ENCODE measurements around the gene CABP4. TPM values are rescaled to one million over a fixed set of nuclear protein-coding genes. Genes with fewer than 3 reads are reported as not detected.
"Not testable (repeated sequence)": the region's sequence is repeated elsewhere in the genome, so short reads cannot be mapped to it uniquely, and the experiment has no call there.

Gene CABP4
- total RNA-seq, 1 experiment from 2014 or later = 0.18 TPM

DNA sequence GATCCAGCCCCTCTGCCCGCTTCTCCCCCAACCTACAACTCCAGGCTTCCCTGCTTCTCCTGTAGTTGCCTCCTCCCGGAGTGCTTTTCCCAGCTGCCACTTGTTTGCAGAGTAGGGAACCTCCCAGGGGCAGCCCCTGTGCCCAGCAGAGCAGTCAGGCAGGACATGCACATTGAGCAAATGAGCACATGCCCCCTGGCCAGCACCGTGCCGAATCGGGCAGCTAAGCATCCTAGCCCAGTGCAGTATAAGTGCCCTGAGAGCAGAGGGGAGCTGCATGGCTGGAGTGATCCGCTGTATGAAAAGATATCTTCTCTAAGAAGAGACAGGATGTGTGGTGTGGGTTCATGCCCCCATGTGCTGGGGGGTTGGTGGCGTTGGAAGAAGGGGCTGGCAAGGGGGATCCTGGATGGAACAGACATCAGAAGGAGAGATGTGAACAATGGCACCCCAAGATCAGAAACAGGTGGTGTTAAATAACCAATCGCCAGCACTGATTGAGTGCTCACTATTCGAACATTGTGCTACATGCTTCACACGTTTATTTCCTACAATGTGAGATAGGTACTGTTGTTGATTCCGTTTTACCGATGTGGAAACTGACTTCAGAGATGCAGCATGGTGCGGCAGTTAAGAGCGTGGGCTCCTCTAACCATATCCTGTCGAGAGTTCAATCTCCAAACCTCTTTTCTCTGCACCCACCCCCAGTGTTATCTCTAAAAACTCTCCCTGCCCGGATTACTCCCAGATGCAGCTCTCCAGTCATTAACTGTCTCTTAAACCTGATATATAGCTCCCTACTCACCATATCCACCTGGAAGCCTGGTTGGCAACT is 28.9 kb downstream of the CABP4 start:
- no peak for DNase-seq (ENCODE audit: low read depth, low spot score)
- in situ Hi-C loops (cut with HindIII; ENCODE audit: low pct_unique_long_range_greater_than_20kb, low sequenced_read_pairs) = no loop called here

DNA sequence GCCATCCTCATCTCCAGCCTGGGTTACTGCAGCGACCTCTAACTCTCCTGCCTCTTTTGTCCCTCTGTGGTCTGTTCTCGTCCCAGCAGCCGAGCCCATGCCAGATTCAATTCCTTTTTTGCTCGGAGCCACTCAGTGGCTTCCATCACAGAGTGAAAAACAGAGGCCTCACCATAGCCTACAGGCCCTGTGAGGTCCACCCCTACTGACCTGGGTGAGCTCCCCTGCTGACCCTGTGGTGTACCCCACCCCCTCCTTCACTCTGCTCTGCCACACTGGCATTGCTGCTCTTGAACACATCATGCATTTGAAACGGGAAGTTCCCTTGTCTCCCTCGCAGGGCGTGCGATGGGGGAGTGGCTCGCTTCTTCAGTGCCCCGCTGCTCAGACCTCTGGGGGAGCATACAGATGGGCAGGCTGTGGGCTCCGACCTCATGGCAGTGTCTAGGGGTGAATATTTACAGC is 29.7 kb downstream of the CABP4 start:
- no peak for DNase-seq (ENCODE audit: low read depth, low spot score)
- in situ Hi-C loops (cut with HindIII; ENCODE audit: low pct_unique_long_range_greater_than_20kb, low sequenced_read_pairs) = no loop called here

DNA sequence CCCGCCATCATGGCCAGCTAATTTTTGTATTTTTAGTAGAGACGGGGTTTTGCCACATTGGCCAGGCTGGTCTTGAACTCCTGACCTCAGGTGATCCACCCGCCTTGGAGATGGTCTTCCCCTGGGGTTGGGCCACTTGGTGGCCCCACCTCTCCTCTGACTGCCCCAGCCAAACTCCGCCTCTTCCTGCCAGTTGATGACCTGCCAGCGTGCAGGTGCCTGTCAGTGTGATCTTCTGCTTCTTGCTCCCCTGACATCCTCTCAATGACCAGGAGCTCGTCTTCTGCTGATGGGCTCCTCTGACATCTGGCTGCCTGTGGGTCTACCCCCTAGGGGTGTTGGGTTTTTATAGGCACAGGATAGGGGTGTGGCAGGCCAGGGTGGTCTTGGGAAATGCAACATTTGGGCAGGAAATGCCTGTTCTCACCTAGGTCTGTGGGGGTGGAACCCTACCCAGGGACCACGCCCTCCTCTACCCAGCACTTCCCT is 30.8 kb downstream of the CABP4 start:
- DNase-seq (ENCODE audit: low read depth, low spot score); in situ Hi-C loops (cut with HindIII; ENCODE audit: low pct_unique_long_range_greater_than_20kb, low sequenced_read_pairs): not testable (repeated sequence)

DNA sequence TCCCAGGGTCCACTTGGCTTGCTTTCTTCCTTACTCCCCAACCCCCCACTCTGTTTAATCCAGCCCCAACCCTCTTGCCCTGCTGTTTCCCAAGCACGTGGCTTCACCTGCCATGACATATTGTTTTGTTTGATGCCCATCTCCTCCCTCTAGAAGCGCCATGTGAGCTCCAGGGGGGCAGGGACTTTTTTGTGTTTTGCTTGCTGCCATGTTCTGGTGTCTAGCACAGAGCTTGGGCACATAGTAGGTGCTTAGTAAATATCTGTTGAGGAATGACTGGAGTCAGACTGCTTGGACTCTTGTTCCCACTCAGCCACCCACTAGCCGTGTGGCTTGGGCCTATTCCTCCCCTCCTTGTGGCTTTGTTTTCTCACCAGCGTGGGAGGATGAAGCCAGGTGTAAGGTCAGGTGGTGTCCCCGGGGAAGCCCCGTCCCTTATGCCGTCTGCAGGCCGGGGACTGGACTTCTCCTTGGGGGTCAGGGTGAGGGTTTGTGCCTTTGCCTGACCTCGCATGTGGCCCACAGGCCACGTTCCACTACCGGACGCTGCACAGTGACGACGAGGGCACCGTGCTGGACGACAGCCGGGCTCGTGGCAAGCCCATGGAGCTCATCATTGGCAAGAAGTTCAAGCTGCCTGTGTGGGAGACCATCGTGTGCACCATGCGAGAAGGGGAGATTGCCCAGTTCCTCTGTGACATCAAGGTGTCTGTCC is 31.5 kb downstream of the CABP4 start:
- in situ Hi-C loops (cut with HindIII; ENCODE audit: low pct_unique_long_range_greater_than_20kb, low sequenced_read_pairs) = no loop called here
- DNase-seq (ENCODE audit: low read depth, low spot score) = no peak

DNA sequence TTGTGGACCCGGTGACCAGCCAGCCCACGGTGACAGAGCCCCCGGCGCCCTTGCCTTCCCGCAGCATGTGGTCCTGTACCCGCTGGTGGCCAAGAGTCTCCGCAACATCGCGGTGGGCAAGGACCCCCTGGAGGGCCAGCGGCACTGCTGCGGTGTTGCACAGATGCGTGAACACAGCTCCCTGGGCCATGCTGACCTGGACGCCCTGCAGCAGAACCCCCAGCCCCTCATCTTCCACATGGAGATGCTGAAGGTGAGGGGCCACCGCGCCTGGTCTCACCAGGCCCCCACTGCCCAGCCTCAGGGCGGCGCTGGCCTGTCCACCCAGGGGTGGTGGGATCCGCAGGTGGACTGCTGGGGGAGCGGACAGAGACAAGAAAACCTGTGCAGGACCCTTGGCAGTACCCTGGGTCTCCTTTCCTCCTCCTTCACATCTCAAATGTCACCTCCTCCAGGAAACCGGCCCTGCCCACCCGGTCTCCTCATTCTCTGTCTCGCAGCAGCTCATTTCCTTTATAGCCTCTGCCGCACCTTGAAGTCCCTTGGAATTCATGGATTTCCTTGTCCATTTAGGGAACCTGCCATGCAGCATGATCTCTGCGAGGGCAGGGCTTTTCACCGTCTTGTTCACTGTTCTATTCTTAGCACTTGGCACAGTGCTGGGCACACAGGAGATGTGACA is 34.2 kb downstream of the CABP4 start:
- DNase-seq (ENCODE audit: low read depth, low spot score) = no peak
- in situ Hi-C loops (cut with HindIII; ENCODE audit: low pct_unique_long_range_greater_than_20kb, low sequenced_read_pairs) = no loop called here

DNA sequence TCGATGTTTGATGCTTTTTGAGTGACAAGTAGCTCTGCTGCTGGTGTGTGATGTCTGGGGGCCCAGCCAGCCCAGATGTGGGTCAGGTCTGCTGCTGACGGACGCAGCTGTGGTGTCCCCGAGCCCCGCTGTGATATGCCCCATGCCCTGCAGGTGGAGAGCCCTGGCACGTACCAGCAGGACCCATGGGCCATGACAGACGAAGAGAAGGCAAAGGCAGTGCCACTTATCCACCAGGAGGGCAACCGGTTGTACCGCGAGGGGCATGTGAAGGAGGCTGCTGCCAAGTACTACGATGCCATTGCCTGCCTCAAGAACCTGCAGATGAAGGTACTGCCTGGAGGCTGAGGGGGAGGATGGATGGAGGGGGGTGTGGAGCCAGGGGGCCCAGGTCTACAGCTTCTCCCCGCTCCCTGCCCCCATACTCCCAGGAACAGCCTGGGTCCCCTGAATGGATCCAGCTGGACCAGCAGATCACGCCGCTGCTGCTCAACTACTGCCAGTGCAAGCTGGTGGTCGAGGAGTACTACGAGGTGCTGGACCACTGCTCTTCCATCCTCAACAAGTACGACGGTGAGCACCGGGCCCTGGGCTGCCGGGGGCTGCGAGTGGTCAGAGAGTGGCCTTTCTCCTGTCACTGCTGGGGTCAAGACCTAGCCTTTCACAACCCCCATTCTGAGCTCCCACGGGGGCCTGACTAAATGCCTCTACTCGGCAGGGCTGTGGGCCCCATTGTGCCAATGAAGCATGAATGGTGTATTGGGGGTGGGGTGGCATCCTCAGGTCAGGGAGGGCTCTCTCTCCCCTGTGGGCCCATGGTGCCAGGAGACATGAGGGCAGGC is 35.0 kb downstream of the CABP4 start:
- in situ Hi-C loops (cut with HindIII; ENCODE audit: low pct_unique_long_range_greater_than_20kb, low sequenced_read_pairs) = no loop called here
- no peak for DNase-seq (ENCODE audit: low read depth, low spot score)

DNA sequence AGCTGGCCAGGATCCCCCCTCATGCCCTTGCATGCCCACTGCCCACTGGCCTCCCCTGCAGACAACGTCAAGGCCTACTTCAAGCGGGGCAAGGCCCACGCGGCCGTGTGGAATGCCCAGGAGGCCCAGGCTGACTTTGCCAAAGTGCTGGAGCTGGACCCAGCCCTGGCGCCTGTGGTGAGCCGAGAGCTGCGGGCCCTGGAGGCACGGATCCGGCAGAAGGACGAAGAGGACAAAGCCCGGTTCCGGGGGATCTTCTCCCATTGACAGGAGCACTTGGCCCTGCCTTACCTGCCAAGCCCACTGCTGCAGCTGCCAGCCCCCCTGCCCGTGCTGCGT is 35.5 kb downstream of the CABP4 start:
- in situ Hi-C loops (cut with HindIII; ENCODE audit: low pct_unique_long_range_greater_than_20kb, low sequenced_read_pairs) = no loop called here

DNA sequence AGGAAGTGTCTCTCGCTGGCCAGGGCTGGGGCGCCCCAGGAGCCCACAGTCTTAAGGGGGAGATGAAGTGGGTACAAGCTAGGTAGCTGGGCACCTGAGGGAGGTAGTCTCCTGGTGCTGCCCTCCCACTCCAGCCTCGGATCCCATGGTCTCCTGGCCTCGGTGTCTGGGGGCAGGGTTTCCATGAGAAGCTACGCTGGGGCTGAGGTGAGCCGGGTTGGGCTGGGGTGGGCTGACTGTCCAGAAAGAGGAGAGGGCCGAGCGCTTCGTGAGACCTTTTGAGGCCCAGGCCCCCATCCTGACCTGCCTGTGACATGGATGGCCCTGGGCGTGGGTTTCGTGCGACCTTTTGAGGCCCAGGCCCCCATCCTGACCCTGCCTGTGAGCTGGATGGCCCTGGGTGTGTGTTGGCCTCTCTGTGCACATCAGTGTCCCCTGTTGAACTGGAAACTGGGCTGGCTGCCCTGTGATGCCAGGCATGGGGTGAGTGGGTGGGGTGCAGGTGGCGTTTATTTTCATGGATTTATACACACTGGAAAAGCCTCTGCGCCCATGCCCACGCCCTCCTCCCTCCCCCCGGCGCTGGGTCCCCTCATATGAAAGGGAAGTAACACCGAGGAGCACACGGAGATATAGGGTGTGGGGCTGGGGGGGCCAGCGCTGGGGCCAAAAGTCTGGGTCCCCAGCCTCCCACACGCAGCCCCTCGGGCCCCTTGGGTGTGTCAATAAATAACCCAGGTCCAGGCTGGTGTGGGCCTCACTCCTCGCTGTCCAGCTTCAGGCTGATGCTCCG is 36.3 kb downstream of the CABP4 start:
- DNase-seq (ENCODE audit: low read depth, low spot score) = no peak
- in situ Hi-C loops (cut with HindIII; ENCODE audit: low pct_unique_long_range_greater_than_20kb, low sequenced_read_pairs) = no loop called here

More for the DNA sequence above, 35.5 kb downstream of the CABP4 start:
- no peak for DNase-seq (ENCODE audit: low read depth, low spot score)

DNA sequence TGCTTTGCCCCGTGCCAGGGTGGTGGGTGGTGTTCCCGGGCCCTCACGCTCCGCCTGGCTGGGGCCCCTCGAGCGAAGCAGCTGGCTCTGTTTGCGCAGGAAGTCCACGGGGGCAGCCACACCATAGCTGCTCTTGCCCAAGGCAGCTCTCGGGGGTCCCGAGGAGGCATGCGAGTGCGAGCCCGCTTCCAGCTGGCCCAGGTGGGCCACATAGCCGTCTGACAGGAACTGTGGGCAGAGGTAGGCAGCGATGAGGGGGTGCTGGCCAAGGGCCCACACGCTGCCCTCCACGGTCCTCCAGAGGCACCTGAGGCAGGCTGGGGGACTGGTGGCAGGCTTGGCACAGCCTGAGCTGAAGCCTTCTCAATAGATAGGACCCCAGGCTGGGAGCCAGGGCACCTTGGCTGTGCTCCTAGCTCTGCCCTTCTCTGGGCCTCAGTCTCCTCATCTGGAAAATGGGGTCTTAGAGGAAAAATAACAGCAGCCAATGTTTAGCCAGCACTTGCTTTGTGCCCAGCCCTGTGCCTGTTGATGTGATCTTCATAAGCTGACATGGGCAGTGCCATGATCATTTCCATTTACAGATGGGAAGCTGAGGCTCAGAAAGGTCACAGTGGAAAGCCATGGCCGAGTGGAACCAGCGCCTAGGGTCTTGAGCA is 37.0 kb downstream of the CABP4 start:
- no peak for DNase-seq (ENCODE audit: low read depth, low spot score)
- in situ Hi-C loops (cut with HindIII; ENCODE audit: low pct_unique_long_range_greater_than_20kb, low sequenced_read_pairs) = no loop called here

DNA sequence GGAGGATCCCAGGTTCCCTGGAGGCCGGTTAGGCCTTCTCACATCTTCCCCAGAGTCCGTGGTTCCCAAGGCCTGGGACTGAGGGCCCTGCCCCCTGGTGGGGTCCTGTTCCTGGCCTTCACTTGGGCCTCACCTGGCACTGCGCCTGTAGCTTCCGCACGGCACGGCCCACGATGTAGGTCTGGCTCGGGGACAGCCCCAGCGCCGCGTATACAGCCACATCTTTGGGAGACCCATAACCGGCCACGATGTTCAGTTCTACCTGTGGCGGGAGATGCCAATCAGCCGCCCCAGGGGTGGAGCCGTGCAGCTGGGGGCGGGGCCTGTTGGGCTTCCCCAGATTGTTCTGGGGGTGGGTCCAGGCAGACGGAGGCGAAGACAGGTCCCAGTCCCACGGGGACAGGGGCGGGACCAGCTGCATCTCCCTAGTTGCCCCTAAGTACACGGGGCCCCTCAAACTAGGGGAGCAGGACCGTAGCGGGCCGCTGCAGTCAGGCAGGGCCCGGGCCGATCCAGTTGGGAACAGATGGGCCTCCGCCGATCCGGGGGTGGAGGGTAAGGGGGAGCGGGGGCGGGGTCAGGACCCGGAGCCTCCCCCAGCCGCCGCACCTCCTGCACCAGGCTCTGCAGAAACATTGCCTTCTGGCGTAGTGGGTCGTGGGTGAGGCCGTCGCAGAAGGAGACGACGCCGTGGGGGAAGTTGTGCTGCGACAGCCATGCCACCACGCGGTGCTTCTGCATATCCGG is 37.8 kb downstream of the CABP4 start:
- no peak for DNase-seq (ENCODE audit: low read depth, low spot score)
- in situ Hi-C loops (cut with HindIII; ENCODE audit: low pct_unique_long_range_greater_than_20kb, low sequenced_read_pairs) = no loop called here

DNA sequence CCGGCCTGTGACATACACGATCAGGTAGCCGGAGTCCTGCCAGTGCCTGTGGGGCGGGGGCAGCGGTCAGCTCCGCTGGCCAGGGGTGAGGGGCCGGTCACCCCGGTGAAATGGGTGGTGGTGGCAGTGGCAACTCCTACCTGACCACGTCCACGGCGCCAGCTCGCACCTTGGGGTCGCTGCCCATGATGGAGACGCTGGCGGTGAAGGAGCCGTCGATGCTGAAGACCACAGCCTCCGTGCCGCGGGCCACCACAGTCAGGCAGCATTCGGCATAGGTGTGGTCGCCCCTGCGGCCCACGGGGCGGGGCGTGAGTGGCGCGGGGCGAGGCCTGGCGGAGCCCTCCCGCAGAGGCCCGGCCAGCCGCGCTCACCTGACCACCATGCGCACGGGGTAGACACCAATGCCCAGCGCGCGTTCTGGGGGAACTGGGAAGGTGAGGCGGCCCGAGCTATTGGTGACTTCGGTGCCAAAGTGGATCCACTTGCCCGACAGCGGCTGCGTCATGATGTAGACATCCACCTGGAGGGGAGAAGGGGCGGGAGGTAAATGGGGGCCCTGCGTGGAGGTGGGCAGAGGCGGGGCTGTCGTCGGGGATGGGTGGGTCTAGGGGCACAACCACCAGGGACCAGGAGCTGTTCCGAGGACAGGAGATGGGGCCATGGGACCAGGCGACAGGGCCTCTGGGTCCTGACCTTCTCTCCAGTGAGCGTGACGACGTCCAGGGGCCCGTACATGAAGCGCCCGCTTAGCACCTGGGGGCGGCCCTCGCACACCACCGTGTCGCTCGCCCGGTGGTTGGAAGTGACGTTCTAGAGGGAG is 38.6 kb downstream of the CABP4 start:
- in situ Hi-C loops (cut with HindIII; ENCODE audit: low pct_unique_long_range_greater_than_20kb, low sequenced_read_pairs) = no loop called here
- no peak for DNase-seq (ENCODE audit: low read depth, low spot score)

DNA sequence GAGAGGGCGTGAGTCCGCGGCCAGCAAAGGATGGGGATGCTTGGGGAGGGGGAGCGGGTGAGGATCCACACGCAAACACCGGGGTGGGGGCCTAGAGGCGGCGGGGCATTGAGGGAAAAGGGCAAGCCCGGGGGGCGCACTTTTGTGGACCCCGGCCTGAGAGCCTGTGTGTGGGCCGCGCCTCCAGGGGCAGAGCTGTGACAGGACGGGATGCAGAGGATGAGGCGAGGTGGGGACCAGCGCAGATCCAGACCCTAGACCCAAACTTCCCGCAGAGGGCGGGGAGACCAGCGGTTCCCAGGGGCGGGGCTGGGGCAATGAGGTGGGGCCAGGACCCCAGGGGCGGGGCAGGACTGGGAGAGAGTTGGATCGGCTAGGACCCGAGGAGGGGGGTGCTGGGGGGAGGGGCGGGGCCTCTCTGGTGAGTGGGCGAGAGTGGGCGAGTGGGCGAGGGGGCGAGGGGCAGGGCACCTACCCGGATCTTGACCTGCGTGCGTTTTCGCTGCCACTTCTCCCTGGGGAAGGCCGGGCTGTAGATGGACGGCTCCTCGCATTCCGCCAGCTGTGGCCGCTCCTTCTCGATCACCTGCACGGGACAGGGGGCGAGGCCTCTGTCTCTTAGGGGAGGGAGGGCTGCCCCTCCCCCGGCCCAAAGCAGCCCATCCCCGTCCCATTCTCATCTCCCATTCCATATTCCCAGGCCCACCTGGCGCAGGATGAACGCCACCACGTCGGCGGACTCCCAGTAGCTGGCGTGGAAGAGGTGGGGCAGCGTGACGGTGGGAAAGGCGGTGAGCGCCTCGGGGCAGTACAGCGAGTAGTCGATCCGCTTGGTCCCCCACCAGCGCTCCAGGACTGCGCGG is 39.4 kb downstream of the CABP4 start:
- in situ Hi-C loops (cut with HindIII; ENCODE audit: low pct_unique_long_range_greater_than_20kb, low sequenced_read_pairs) = no loop called here
- no peak for DNase-seq (ENCODE audit: low read depth, low spot score)

DNA sequence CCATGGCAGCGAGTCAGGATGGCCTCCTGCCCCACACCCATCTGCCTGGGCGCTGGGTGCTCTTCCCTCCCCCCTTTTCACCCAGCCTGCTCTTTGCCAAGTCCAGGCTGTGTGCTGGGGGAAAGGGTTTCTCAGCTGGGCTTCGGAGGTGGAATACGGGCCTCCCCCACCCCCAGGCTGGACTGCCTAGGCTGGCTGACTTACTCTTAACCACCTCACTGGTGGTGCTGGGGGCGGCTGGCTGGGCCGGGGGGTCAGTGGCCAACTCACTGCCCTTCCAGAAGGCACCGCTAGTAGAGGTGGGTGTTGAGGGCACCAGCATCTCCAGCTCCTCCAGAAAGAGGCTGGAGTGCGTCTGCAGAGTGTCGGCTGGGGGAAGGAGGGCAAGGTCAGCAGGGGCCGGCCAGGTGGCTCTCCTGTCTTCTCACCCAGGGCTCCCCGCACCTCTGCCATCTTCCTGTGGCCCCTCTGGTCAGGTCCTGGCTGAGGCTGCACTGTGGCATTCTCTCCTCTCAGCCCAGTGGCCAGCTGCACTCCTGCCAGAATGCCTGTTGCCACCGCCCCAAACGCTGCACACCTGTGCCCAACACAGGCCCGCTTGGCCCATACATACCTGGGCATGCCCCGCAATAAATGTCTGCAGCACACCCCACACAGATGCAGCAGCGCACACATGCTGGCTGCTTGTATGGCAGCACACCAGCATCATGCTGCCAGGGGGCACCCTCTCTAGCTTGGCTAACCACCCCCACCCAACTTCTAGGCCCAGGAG is 40.3 kb downstream of the CABP4 start:
- DNase-seq (ENCODE audit: low read depth, low spot score) = no peak
- in situ Hi-C loops (cut with HindIII; ENCODE audit: low pct_unique_long_range_greater_than_20kb, low sequenced_read_pairs) = no loop called here
